Activated T-cell treated with anti-CD3 and anti-CD28 coated beads for 1 hour (primary cell): ENCODE results near the gene CPA4.

Experiments
- DNase-seq: peaks from one replicate; pipeline ENCODE4 v3.0.0-alpha.2; 2020; ENCODE audit warnings: low read depth

CPA4 gene

GRCh38 chr7:130344271-130344866, 51.4 kb downstream of the CPA4 start, which contains the start of gene CPA5:
Gene CPA5, plus strand, starts transcription at chr7:130344816. Its CDS starts 1,670 bp downstream, at chr7:130346486.
- DNase-seq: no peak

GRCh38 chr7:130345136-130345535, 52.2 kb downstream of the CPA4 start:
- no peak for DNase-seq

- DNase-seq: no peak
These were observed 52.8 kb downstream of the CPA4 start for GRCh38 chr7:130345725-130346124.

- no peak for DNase-seq
These were observed 53.4 kb downstream of the CPA4 start for GRCh38 chr7:130346177-130346905.

GRCh38 chr7:130346941-130347340, 54.0 kb downstream of the CPA4 start:
- DNase-seq: no peak

GRCh38 chr7:130349911-130350782, 57.2 kb downstream of the CPA4 start:
- DNase-seq: no peak

GRCh38 chr7:130350945-130351790, 58.2 kb downstream of the CPA4 start:
- DNase-seq: no peak

GRCh38 chr7:130351791-130352090, 58.8 kb downstream of the CPA4 start:
- DNase-seq: no peak

- DNase-seq: no peak
These were observed 59.5 kb downstream of the CPA4 start for GRCh38 chr7:130352194-130353074.

GRCh38 chr7:130353196-130353595, 60.2 kb downstream of the CPA4 start:
- DNase-seq: no peak

- no peak for DNase-seq
These were observed 63.3 kb downstream of the CPA4 start for GRCh38 chr7:130356121-130356875.

- no peak for DNase-seq
These were observed 64.1 kb downstream of the CPA4 start for GRCh38 chr7:130356876-130357611.

GRCh38 chr7:130358471-130358870, 65.5 kb downstream of the CPA4 start:
- no peak for DNase-seq

- no peak for DNase-seq
These were observed 66.4 kb downstream of the CPA4 start for GRCh38 chr7:130359276-130359857.

GRCh38 chr7:130360518-130360917, 67.6 kb downstream of the CPA4 start:
- DNase-seq: no peak

- DNase-seq: no peak
These were observed 68.7 kb downstream of the CPA4 start for GRCh38 chr7:130361681-130362080.

- DNase-seq: no peak
These were observed 69.4 kb downstream of the CPA4 start for GRCh38 chr7:130362251-130362816.

- DNase-seq: no peak
These were observed 70.3 kb downstream of the CPA4 start for GRCh38 chr7:130363026-130363847.
